Activated CD8-positive, alpha-beta memory T cell treated with anti-CD3 and anti-CD28 coated beads for 24 hours (primary cell): ENCODE data around the gene WNT7A.

ENCODE experiments used
- DNase-seq: peaks from one replicate; pipeline ENCODE4 v3.0.0-alpha.2; 2020

WNT7A gene

GRCh38 chr3:13825821-13826220, 54.0 kb downstream of the WNT7A start:
- no peak for DNase-seq

- DNase-seq: no peak
These were observed 54.6 kb downstream of the WNT7A start for GRCh38 chr3:13825311-13825579.

DNA sequence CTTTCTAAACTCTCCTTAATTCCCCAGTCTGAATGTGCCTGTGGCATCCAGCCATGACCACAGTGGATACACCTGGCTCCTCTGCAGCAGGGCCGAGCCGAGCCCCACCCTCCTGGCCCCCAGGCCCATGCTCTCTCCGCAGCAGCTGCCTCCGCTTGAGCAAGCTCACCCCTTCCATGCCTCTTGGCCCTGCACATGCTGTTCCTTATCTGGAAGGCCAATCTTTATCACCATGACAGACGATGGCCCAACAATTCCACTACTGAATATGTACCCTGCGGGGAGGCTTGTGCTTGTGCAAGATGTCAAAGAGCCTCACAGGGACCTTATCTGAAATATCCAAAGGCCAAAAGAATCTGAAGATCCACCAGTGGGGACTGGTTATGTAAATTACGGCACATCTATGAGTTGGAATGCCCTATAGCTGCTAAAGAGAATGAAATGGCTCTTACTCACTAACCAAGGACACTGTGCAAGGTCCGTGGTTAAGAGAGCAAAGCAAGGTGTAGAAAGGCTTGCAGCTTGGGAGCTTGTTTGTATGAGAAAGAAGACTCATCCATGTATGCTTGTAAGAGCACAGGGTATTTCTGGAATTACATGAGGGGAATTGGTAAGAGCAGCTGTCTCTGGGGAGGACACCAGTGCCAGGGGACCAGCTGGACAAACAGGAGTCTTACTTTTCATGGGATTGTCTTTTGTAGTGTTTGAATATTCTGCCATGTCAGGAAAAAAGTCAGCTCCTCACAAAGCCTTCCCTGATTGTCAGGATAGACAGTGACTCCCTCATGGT, 55.2 kb downstream of the WNT7A start:
- no peak for DNase-seq

GRCh38 chr3:13823692-13824091, 56.2 kb downstream of the WNT7A start:
- no peak for DNase-seq

- DNase-seq: no peak
These were observed 56.8 kb downstream of the WNT7A start for GRCh38 chr3:13822871-13823585.

GRCh38 chr3:13822042-13822441, 57.8 kb downstream of the WNT7A start:
- DNase-seq: no peak

DNA sequence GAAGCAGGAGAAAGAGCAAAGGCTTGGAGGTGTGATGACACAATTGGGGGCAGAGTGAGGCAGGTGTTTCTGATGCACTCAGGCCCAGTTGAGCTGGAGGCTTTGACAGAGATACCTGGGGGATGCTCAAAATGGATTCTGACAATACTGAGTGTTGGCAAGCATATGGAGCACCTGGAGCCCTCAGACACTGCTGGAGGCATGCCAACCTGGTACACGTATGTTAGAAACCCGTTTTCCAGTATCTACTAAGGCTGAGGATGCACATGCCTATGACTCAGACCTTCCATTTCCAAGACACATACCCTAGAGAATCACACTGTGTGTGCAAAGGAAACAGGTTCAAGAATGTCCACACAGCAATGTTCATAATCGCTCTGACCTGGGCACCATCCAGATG, 58.7 kb downstream of the WNT7A start:
- DNase-seq: no peak

DNA sequence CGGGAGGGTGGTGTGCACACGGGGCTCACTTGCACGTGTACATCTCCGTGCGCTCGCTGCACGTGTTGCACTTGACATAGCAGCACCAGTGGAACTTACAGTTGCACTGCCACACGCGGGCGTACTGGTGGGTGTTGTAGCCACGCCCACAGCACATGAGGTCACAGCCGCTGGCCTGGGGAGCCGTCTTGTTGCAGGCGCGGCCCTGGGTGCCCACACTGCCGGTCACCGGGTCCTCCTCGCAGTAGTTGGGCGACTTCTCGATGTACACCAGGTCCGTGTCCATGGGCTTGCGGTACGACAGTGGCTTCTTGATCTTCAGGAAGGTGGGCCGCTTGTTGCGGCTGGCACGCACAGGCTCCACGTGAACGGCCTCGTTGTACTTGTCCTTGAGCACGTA, 61.0 kb downstream of the WNT7A start:
- no peak for DNase-seq

DNA sequence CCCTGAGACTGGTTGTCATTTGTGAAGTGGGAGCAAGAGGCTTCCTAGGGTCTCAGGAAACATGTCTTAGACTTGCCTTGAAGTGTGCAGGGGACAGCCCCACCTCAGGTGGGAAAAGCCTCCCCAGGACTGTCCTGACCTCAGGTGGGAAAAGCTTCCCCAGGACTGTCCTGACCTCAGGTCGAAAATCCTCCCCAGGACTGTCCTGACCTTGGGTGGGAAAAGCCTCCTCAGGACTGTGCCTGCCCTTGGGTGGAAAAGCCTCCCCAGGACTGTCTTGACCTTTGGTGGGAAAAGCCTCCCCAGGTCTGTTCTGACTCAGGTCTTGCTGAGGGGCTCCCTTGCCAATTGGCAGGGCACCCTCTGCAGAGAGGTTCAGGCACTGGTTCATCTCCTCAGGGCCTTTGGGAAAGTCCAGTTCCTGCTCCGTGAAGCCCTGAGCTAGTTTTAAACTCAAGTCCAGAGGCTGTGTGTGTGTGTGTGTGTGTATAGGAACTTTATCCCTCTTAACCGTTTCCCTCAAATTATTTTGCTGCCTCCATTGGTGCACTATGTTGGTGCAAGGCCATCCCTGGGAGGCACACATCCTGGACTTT, 64.7 kb downstream of the WNT7A start:
- DNase-seq: no peak

DNA sequence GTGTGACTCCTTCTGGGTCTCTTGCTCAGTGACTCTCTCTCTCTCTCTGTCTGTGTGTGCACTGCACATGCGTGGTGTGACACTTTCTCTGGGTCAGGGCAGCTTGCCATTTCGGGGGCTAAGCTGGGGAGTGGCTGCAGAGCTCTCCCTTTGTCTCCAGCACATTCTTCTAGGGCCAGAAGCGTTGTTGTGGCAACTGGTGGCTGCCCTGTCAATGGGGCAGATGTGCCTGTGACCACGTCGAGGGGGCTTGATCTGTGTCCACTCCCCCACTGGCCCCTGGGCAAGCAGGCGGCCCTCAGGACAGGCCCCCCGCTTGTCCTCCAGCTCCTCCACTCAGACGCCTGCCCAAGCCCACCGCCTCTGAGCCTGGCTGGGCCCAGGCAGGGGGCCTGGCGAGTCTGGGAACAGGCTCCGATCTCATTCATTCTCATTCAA, 67.8 kb downstream of the WNT7A start:
- no peak for DNase-seq

DNA sequence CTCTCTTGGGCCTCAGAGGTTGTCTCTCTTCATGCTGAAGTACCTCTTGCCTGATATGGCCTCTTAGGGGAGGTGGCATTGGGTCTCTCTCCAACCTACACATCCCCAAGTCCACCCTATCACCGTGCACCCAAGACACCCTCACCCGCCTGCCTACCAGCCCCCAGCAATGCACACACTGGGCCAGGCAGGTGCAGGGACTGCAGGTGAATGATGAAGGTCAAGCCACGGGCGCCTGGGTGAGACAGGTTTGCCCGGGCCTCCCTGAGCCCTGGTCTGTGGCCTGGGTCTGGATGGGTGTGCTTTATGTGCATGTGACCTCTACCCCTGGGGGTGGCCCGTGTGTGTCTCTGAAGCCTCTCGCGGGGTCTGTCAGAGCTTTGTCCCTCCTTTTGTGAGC, 68.3 kb downstream of the WNT7A start:
- no peak for DNase-seq

DNA sequence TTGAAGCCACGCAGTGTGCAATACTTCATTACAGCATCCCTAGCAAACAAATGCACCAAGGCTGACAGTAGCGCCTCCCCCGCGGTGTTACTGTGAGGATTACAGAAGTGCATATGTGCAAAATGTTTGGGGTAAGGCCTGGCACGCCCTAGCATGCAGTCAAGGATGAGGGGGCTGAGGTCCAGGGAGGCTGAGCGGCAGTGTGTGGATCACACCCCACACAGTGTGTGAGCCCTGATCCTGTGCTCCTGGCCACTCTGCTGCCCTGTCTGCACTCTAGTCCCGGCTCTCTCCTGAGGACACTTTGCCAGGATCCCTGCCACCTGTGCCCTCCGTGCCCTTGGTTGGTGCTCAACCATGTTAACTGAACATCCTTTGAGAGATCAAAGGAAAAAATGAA, 71.3 kb downstream of the WNT7A start:
- no peak for DNase-seq

GRCh38 chr3:13801361-13802204, 78.3 kb downstream of the WNT7A start:
- DNase-seq: no peak

GRCh38 chr3:13800064-13800463, 79.8 kb downstream of the WNT7A start:
- DNase-seq: no peak

GRCh38 chr3:13798401-13798800, 81.5 kb downstream of the WNT7A start:
- no peak for DNase-seq

DNA sequence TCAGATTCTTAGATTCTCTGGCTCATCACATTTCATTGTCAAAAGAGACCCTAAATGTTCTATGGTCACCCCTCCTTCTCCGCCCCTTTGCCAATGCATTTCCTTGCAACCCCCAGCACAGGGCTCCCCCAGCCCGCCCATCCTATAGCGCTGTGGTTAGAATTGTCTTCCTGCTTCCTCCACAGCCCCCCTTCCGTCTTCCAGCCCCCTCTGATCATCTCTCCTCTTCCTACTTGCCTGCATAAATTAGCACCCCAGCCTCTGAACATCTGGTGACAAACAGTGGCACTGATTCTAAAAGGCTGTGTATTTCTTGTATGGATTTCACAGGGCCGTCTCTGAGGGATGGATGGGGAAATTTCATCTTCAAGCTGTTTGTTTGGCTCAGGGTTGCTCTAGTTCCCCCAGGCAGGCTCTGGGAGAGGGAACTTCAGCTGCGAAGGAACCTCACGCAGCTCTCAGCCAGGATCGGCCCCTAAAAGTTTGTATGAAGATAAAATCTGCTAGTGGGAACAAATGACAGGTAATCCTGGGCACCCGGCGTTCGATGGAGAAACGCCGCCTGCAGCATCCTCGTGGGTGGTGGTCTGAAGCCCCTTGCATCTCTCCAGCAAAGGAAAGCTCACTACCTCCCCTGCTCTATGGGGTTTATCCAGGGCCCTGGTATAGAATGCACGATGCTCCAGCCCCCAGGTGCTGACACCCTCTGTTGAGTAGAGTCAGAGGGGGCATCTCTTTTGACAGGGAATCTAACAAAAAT, 83.0 kb downstream of the WNT7A start:
- DNase-seq: no peak

DNA sequence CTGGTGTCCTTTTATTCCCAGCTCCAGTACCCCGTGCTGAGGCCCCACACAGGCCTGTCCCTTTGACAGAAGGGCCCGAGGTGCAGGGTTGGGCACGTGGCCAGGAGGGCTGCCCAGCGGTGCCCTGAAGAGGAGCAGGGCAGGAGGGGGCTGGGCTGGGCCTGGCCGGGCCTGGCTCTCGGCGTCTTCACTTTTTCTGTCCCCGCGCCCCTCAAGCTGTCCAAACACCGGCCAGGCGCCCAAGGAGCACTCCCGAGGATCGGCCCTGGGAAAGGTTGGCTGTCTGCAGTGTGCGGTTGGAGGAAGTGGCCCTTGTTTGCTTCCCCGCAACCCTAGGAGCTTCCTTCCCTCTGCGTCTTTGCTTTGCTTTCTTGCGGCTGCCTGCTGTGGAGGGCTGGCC, 84.1 kb downstream of the WNT7A start:
- DNase-seq: no peak

- DNase-seq: no peak
These were observed 85.5 kb downstream of the WNT7A start for GRCh38 chr3:13794322-13794721.

DNA sequence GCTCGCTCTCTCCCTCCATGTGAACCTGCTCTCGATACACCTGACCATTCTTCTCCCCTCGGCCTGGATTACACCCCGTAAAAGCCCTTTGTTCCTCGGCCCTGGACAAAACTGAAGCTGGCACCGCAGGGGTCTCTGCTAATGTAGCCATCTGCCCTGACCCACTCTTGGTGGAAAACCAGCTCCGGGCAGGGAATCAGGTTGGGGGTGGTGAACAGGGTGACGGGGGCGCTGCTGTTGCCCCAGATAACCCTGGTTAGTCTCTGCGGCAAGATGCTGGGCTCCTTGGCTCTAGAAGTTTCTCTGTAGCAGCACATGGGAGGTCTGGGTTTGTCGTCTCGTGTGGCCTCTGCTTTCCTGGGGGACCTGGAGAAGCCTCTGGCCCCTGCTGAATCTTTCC, 86.4 kb downstream of the WNT7A start:
- no peak for DNase-seq

DNA sequence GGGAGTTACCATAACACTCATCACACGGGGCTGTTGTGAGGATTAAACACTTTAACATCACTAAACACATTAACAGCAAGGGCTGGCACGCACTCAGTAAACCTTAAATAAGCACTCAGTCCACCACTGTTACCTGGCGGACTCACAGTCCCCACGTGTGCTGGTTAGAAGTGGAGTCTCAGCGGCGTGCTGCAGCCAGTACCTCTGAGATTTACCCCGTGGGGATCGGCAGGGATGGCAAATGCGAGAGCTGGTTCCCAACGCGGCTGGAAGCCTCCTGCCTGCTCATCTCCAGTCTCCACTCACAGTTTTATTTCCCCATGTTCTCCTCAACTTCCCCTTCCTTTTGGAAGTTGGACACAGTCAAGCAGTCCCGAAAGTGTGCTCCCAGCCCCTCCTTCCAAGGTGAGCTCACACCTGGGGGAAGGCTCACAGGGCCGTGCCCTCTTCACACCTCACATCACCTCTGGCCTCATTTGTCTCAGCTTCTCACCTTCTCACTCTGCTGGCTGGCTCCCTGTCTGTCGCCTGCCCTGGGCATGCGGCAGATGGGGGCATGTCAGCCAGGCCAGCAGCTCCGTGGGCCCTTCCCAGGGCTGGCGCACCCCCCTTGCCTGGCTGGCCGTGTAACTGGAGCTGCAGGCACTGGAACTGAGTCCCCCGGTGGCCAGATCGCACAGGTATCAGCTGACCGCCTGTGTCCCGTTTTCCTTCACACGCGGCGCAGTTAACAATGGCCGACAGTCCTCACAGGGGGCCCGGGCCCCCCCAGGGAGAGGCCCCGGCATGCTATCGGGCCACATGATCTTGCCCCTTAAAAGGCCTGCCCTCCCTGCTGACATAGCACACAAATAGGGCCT, 87.1 kb downstream of the WNT7A start:
- no peak for DNase-seq

GRCh38 chr3:13792051-13792490, 87.8 kb downstream of the WNT7A start:
- no peak for DNase-seq
